Stimulated activated CD8-positive, alpha-beta memory T cell treated with anti-CD3 and anti-CD28 coated beads, Interleukin-2, amount 100 ng/mL, for 48 hours (primary cell): ENCODE measurements around the gene SLC38A3.

ENCODE experiments used
- DNase-seq, 2 donors: peaks; one replicate each; pipeline ENCODE4 v3.0.0-alpha.2; 2020; ENCODE audit warnings: low read depth in 2 of 2

SLC38A3 gene

DNA sequence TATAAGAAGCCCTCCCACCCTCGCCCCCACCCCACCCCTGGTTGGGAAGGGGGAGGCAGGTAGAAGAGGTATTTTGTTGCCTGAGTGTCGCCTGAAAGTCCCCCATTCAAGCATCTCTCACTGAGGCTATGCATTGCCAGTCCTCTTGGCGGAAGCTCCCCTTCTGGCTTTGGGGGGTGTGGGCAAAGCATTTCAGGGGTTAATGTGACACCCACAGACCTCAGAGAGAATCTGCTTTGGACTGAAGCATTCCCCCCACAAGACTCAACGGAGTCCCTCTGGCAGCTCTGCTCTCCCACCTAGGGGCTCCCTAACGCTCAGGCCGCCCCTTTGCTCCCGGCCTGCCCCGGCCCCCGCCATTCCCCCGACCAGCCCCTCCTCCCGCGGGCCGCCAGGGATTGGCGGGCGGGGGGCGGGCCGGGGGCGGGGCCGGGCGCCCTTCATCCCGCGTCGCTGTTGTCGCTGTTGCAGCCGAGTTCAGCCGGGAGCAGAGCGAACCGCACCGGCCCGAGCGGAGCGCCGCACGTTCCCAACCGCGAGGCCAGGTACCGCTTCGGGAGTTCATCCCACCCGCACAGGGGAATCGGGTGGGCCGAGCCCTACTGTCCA is at the start of gene SLC38A3:
Gene SLC38A3 (plus strand): TSS at position 468 of the 609 bp plus-strand sequence. CDS start 8,929 bp downstream, outside the sequence.
- no peak for DNase-seq

GRCh38 chr3:50155491-50155878 is 49.6 kb upstream of the SLC38A3 start:
- no peak for DNase-seq

GRCh38 chr3:50155891-50156290 is 49.2 kb upstream of the SLC38A3 start:
- DNase-seq: no peak

- no peak for DNase-seq
Observed at GRCh38 chr3:50156549-50157493, 48.2 kb upstream of the SLC38A3 start.

DNA sequence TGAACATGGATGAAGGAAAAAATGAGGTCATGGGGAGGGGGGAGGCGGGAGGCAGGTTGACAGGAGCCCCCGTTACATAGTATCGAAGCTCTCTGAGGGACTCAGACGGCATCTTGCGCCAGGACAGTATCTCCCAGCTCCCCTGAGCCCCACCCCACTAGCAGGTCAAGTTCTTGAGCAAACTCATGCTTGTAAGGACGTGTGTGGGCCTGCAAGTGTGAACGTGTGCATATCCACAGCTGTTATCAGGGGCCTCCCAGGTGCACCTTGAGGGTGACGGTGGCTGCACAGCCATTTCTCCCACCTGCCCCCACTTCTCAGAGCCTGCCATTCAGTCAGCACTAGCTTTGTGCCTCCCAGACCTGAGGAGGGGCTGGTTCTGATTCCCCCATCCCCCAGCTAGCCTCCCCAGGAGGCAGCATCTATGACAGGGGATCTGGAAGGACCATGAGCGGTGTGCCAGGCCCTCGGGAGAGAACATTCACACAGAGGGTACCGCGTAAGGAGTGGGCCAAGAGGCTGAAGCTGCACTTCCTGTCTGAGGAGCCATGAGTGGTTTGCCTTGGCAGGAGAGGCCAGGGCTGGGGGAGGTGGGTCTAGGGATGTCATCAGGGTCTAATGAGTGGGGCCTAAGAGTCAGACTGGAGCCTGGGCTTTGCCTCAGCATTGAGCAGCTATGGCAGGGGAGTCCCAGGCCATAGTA is 47.1 kb upstream of the SLC38A3 start:
- no peak for DNase-seq

- DNase-seq: no peak
Observed at GRCh38 chr3:50158530-50159146, 46.4 kb upstream of the SLC38A3 start.

- DNase-seq: no peak
Observed at GRCh38 chr3:50160561-50160983, 44.5 kb upstream of the SLC38A3 start.

DNA sequence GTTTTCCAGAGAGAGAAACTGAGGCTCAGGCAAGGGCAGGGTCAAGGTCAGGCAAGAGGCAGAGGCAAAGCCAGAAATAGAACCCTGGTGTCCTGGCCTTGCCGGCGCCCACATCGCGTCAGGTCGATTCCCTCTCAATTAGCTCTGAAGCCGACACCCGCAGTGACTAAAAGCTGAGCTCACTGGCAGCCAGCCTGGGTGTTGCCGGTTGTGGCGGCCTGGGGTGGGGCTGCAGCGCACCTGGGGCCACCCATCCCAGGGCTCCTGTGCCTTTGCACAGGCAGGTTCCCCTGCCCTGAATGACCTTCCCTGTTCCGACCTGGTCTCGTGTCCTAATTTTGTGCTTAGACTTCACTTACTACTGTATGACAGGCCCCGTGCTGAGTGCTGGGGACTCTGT is 43.8 kb upstream of the SLC38A3 start:
- no peak for DNase-seq

- no peak for DNase-seq
Observed at GRCh38 chr3:50162034-50162883, 42.8 kb upstream of the SLC38A3 start.

DNA sequence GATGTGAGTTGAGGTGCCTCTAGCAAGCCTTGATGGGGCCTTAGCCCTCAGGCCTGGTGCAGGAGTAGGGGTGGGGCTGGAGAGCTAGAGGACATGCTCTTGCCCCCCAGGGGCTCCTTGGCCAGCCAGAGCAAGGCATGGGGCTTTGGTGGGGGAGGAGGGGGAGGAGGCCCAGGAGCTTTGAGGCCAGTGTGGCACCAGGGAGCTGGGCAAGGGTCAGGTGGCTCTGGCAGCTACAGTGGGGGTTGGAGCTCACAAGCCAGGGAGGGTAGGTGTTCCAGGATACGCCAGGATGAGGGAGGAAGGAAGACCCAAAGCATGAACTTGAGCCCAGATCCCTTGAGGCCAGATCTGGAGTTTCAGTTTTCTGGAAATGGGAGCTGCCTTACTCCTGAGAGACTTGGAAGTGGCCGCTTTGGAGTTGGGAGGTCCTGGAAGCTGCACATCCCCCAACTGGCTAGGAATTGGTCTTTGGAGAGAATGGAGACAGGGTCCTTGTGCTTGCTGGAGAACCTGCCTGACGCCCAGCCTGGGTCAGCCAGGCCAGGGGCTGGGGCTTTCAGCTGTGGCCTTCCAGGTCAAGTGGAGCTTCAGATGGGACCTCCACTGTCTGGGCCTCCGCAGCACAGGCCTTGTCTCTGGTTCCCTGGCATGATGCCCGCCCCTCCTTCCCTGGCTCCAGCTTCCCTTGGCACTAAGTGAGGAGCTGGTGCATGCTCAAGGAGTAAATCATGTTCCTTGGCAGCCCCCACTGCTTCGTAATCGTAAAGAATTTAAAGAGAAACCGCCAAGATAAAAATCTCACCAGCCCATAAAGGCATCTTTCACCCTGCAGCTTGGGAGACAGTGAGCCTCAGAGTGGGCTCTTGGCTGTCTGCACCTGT is 41.3 kb upstream of the SLC38A3 start:
- DNase-seq: no peak

DNA sequence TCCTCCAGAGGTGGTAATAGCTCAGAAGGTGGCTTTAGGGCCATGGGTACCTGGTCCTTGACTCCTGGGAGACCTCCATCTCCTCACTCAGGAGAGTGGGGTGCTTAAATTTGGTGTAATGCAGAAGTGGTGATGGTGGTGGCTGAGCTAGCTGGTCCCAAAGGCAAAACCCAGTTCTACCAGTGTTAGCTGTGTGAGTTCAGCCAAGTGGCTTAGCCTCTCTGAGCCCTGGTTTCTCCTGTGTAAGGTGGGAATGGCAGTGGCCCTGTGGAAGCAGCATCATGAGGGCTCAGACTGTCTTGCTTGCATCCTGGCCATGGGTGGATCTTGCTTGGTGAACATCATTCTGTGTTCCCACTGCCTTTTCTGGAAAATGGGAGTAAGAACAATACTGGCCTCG is 40.6 kb upstream of the SLC38A3 start:
- DNase-seq: no peak

GRCh38 chr3:50164984-50165909 is 39.8 kb upstream of the SLC38A3 start:
- DNase-seq: no peak

DNA sequence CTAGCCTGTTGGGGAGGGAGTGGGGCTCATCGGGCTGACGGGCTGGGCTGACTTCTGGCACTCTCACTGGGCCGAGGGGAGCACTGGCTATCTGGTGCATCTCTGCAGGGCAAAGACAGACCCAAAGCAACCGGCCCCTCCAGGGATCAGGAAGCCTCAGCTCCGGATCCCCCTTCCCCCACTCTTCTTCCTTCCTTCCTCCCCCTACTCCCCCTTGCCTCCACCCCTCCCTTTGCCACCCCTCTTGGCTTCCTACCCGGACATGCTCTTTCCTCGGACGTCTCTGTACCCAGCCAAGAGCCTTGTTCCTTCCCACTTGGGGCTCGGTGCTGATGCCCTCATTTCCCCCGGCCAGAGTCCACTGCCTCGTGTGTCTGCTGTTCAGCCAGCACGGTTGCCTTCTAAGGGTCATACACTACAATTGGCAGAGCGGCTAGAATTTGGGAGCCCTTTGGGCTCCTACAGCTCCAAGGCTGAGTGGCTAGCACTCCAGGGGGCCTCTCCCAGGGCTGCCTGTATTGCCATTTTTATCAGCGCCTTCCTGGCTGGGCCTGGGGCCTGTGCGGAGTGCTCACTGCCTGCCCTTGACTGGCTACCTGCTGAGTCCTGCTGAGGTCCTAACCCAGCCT is 39.0 kb upstream of the SLC38A3 start:
- DNase-seq: no peak

DNA sequence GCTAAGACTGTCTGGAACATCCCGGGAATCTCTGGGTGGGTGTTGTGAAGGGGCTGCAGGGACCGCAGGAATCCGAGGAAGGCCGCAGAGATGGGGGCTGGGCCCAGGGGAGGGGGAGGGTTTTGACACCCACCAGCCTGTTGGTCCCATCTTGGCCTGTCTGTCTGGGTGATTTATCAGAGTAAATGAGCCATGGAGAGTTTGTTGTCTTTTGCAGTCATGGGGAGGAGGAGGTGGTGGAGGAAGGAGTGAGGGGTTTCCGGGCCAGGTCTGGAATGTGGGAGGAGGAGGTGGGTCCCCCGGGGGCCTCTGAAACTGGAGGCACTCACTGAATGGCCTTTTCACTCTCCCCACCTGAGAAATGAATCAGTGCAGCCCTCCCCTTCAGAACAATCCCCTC is 38.5 kb upstream of the SLC38A3 start:
- no peak for DNase-seq

- no peak for DNase-seq
Observed at GRCh38 chr3:50167069-50167840, 37.8 kb upstream of the SLC38A3 start.

DNA sequence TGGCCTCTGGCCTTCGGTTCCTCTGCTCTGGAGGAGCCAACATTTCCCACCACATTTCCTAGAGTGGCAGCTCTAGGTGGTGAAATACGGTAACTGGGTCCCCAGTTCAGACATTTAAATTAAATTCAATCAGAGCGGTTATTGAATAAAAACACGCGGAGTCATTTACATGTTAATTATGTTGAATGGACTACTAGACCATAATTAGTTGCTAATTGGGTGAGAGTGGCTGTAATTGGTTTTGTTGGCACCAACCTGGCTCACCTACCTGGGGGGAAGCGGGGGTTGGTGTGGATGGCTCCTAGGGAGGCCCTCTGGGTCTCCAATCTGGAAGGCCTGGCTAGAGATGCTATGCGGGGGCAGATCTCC is 37.2 kb upstream of the SLC38A3 start:
- DNase-seq: no peak

- DNase-seq: no peak
Observed at GRCh38 chr3:50168388-50168787, 36.7 kb upstream of the SLC38A3 start.

- no peak for DNase-seq
Observed at GRCh38 chr3:50168791-50169190, 36.3 kb upstream of the SLC38A3 start.
